HG02588 (cell line): Measurements from ENCODE around the gene LMX1B.
"Not testable (repeated sequence)": the region's sequence is repeated elsewhere in the genome, so short reads cannot be mapped to it uniquely, and the experiment has no call there.

ENCODE experiments used
- ATAC-seq: cut with Tn5 transposase; IDR thresholded peaks from one replicate; pipeline ENCODE4 v1.9.1; 2021; ENCODE audit warnings: mild to moderate bottlenecking, moderate library complexity; ENCODE audit not compliant: unreplicated experiment

The LMX1B gene

DNA sequence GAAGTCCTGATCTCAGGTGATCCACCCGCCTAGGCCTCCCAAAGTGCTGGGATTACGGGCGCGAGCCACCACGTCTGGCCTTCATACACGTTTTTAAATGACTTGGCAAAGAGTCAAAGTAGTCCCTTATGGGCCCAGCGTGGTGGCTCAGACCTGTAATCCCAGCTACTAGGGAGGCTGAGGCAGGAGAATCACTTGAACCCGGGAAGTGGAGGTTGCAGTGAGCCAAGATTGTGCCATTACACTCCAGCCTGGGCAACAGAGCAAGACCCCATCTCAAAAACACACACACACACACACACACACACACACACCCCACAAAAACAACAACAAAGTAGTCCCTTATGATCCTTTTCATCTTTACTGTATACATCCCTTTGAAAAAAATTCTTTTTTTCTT is 116.9 kb downstream of the LMX1B start:
- not testable (repeated sequence) for ATAC-seq

DNA sequence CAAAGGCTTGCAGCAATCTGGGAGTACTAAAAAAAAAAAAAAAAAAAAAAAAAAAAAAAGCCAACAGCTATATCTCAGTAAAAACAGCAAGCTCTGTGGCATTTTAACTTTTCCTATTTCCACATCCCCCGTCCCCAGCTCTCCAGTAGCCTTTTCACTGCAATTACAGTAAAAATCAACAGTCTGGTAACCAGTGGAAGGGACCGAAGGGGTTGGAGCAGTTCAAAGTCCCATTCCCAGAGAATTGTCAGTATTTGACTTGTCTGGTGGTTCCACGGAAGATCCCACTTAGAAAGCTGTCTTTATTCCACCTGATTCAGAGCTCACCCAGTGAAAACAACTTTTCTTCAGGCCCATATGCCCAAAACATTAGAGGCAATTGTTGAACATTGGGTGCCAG is 119.3 kb downstream of the LMX1B start:
- no peak for ATAC-seq

DNA sequence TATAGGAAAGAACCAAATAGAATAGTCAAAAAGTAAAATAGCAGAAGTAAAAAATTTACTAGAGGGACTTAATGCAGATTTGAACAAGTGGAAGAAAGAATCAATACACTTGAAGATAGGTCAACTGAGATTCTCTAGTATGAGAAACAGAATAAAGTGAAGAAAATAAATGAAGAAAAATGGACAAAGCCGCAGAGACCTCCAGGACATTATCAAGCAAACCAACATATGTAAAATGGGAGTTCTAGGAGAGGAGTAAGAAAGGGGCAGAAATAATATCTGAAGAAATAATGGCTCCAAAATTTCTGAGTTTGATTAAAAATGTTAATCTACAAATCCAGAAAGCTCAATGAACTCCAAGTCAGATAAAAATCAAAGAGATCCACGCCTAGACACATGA is 121.1 kb downstream of the LMX1B start:
- ATAC-seq: no peak

DNA sequence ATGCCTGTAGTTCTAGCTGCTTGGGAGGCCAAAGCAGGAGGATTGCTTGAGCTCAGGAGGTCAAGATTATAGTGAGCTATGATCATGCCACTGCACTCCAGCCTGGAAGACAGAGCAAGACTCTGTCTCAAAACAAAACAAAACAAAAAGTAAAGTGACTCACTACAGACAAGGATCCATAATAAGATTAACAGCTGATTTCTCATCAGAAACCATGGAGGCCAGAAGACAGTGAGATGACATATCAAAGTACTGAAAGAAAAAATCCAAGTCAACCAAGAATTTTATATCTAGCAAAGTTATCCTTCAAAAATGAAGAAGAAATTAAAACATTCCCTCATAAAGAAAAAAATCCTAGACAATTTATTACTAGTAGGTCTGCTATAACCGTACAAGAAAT is 121.8 kb downstream of the LMX1B start:
- no peak for ATAC-seq

DNA sequence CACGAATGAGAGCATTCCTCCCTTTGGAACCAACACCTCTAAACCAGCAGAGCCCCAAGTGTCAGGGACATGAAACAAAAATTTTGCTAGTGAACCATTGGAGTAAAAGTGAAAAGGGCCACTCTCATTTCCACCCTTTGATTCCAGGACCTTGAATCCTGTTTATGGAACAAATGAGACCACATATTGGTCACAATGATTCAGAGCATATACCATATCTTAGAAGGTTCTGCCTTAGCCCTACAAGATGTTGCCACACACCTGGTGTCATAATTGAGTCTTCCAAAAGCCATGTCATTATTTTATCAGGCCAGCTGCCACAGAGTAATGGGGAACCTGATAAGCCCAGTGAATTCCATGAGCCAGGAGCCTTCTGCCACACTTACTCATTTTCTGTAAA is 124.8 kb downstream of the LMX1B start:
- ATAC-seq: no peak

DNA sequence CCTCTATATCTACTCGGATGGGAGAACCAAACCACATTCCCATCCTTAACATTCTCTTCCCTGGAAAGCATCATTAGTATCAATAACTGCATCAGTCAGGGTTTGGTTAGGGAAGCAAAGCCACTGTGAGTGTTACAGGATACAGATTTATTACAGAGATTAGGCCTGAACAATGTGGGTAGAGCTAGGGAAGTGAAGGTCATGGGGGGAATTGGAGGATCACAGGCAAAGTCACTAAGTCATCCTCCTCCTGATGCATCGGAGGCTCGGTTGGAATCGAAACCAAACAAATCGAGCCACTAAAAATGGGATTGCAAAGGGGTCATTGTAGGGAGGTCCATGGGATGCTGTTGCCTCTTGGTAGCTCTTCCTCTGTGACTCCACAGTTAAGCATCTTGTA is 129.3 kb downstream of the LMX1B start:
- no peak for ATAC-seq

DNA sequence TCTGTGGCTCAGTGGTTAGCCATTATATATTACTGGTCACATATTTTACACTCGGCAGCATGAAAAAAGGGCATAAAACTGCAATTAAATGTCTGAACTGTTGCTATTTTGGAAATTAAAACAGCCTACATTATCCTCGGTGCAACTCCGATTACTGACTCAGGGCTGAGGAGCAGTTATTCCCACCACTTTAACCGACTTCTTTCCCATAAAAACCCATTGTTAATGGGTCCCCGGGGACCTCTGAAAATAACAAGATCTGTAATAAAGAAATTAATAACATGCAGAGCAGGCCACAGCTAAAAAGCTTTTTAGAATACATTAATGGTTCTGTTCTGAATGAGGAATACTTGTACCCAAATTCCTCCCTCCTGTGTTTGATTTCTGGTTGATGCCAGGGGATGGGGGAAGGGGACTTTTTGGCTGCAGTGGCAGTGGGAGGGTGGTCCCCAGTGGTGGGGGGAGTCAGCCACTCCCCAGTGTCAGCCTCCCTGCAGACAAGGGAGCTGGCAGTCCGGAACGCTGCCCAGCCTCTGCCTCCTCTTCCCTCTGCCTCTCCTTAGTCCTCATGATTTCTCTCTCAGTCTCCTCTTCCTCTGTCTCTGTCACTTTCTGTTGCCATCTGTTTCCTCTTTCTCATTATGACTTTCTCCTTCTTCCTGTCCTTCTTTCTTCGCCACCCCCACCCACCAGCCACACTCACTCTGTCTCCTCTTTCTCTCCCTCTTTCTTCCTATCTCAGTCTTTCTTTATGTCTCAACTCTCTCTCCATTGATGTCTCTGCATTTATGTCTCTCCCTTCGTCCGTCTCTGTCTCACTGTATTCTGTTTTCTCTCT is 132.1 kb downstream of the LMX1B start:
- no peak for ATAC-seq
